ENCODE measurements around the gene PLG.
"Not testable (repeated sequence)": the region's sequence is repeated elsewhere in the genome, so short reads cannot be mapped to it uniquely, and the experiment has no call there.

- not testable (repeated sequence) for TF ChIP-seq CTCF (IDR thresholded peaks at IDR 0.05); POLR2AphosphoS5 (IDR thresholded peaks at IDR 0.05; ENCODE audit: insufficient read depth in 1 of 2, low read depth in 1 of 2)
Measured at GRCh38 chr6:160664198-160664597, 37.8 kb upstream of the PLG start, which contains the start of gene LPA.
